ENCODE measurements around the gene NOPCHAP1. TPM values are rescaled to one million over a fixed set of nuclear protein-coding genes. Genes with fewer than 3 reads are reported as not detected.
"Not testable (repeated sequence)": the region's sequence is repeated elsewhere in the genome, so short reads cannot be mapped to it uniquely, and the experiment has no call there.

NOPCHAP1 gene
- total RNA-seq, 1 donor from 2014 or later, result 15.1 TPM

- intact Hi-C loops (cut with micrococcal nuclease), result no loop called here
Measured at GRCh38 chr12:104964167-104964855, 21.8 kb upstream of the NOPCHAP1 start.

DNA sequence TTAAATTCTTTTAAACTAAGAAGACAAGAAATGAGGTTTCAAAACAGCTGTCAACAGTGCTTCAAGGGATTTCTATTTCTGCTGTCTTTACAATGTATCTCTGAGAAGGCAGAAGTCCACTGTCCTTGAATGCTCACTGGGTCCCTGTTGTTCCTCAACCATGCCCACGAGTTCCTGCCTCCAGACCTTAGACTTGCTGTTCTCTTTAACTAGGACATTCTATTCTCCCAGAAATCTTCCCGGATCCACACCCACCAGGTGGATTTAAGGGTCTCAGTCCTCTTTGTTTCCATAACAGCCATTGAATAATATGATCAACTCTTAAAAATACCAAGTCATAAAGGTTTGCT, 21.3 kb upstream of the NOPCHAP1 start:
- intact Hi-C loops (cut with micrococcal nuclease), result no loop called here

GRCh38 chr12:104966677-104967076, 19.4 kb upstream of the NOPCHAP1 start:
- intact Hi-C loops (cut with micrococcal nuclease), result no loop called here

- intact Hi-C loops (cut with micrococcal nuclease), result no loop called here
Measured at GRCh38 chr12:104969343-104969742, 16.8 kb upstream of the NOPCHAP1 start.

DNA sequence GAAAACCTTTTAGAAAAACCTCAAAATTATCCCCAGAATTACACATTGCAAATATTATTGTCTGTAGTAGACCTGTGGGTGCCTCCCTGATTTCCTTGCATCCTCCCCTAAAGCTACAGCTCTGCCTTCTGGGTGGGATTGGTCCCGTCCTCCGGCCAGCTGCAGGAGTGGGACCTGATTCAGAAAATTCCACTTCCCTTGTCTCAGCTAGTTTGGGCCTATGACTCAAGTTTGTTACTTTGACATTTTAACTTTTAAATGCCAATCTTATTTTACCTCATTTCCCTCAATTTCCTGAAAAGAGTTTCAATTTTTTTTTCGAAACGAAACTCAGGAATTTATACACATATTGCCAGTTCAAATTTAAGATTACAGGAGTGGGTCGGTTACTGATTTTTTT, 14.8 kb upstream of the NOPCHAP1 start:
- intact Hi-C loops (cut with micrococcal nuclease), result no loop called here

DNA sequence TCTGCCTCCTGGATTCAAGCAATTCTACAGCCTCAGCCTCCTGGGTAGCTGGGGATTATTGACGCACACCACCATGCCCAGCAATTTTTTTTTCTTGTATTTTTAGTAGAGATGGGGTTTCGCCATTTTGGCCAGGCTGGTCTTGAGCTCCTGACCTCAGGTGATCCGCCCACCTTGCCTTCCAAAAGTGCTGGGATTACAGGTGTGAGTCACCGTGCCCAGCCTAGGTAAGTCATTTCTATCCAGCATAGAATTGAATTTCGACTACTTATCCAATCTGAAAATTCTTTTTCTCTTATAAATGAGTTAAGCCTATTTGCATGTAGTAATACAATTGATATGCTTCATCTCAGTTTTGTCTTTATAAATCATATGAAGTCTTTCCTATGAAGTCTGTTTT, 12.9 kb upstream of the NOPCHAP1 start:
- intact Hi-C loops (cut with micrococcal nuclease), result no loop called here

DNA sequence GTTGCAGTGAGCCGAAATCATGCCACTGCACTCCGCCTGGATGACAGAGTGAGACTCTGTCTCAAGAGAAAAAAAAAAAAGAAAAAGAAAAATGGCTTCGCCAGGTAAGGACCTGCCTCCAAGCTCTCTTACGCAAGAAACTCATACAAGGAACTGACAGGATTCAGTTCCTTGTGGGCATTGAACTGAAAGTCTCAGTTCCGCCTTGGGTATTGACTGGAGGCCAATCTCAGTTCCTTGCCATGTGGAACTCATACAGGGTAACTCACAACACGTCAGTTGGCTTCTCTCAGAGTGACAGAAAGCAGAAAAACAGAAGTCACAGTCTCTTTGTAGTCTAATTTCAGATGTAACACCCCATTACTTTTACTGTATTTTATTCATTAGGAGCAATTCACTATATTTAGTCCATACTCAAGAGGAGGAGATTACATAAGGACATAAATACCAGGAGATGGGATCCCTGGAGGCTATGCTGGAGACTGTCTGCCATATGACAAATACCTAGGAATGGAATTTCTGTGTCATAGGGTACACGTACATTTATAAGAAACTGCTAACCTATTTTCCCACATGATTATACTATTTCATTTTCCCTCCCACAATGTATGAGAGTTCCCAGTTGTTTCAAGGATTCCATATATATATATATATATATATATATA, 11.4 kb upstream of the NOPCHAP1 start:
- intact Hi-C loops (cut with micrococcal nuclease), result no loop called here

DNA sequence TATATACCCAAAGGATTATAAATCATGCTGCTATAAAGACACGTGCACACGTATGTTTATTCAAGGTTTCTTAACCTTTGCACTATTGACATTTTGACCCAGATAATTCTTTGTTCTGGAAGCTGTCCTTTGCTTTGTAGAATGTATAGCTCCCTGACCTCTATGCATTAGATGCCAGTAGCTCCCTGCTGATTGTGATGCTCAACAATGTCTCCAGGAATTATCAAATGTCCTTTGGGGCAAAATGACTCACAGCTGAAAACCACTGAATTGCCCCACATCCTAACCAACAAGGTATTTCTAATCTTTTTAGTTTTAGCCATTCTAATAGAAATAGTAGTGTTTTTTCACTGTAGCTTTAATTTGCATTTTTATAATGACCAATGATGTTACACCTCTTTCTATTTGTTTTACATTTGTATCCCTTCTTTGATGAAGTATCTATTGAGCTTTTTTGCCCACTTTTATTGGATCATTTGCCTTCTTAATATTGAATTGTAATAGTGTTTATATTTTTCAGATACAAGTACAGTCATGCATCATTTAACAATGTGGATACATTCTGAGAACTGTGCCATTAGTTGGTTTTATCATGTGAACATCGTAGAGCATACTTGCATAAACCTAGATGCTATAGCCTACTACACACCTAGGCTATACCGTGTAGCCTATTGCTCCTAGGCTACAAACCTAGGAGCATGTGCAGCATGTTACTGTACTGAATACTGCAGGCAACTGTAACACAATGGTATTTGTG, 10.4 kb upstream of the NOPCHAP1 start:
- intact Hi-C loops (cut with micrococcal nuclease), result no loop called here

GRCh38 chr12:104976703-104977102, 9.4 kb upstream of the NOPCHAP1 start:
- intact Hi-C loops (cut with micrococcal nuclease), result no loop called here

DNA sequence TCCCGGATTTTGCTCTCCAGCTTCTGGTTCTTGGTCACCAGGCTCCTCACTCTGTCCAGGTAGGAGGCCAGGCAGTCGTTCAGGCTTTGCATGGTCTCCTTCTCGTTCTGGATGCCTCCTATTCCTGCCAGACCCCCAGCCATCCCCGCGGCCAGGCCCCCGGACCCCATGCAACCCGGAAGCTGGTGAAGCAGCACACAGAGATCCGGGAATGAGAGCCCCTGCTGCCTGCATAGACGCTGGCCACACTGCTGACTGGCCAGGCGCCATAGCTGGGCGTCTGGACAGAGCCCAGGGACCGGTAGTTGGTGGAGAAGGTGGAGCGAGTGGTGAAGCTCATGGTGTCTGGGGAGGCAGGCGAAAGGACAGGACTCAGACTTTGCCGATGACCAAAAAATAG, 8.4 kb upstream of the NOPCHAP1 start:
- intact Hi-C loops (cut with micrococcal nuclease), result not testable (repeated sequence)

DNA sequence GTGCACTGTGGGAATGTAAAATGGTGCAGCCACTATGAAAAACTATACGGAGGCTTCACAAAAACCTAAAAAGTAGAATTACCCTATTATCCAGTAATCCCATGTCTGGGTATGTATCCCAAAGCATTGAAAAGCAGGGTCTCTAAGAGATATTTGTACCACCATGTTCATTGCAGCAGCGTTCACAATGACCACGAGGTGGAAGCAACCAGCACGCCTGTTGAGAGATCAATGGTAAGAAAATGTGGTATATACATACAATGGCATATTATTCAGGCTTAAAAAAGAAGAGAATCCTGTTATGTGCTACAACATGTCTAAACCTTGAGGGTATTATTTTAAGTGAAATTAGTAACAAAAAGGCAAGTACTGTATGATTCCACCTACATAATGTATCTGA, 910 bp upstream of the NOPCHAP1 start:
- intact Hi-C loops (cut with micrococcal nuclease), result loop anchor here (5.0 kb wide), 3 partner anchors 52 to 683 kb away; partner anchors contain the start of gene EID3

DNA sequence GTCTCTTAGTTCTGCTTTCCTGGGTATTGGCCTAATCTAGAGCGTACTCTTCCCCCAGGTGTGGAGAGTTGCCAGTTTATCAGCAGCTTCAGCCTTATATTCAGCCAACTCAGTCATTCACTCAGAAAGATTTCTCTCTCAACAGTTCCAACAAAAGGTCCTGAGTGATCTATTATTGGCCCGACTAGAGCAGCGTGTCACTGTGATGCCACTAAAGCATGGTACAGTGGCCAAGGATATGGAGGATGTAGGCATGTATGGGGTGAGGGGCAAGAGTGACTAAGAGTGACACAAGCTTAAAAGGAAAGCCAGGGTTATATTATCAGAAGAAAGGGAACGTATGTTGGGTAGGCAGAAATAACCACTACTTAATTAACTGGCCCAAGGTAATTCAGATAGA, 4.8 kb downstream of the NOPCHAP1 start:
- intact Hi-C loops (cut with micrococcal nuclease), result no loop called here

- intact Hi-C loops (cut with micrococcal nuclease), result no loop called here
Measured at GRCh38 chr12:104991565-104992128, 5.5 kb downstream of the NOPCHAP1 start.

DNA sequence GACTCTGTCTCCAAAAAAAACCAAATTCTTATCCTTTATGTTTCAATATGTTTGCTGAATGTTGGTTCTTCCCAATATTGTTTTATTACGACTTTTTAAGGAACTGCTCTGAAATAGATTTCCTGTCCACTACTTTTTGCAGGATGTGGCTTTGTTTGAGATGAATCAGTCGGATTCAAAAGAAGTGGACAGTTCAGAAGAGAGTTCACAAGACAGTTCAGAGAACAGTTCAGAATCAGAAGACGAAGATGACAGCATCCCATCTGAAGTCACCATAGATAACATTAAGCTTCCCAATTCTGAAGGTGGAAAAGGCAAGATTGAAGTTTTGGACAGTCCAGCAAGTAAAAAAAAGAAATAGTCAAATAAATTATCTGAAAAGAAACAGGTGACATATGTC, 8.2 kb downstream of the NOPCHAP1 start:
- intact Hi-C loops (cut with micrococcal nuclease), result no loop called here

- intact Hi-C loops (cut with micrococcal nuclease), result no loop called here
Measured at GRCh38 chr12:104997541-104997940, 11.4 kb downstream of the NOPCHAP1 start.

DNA sequence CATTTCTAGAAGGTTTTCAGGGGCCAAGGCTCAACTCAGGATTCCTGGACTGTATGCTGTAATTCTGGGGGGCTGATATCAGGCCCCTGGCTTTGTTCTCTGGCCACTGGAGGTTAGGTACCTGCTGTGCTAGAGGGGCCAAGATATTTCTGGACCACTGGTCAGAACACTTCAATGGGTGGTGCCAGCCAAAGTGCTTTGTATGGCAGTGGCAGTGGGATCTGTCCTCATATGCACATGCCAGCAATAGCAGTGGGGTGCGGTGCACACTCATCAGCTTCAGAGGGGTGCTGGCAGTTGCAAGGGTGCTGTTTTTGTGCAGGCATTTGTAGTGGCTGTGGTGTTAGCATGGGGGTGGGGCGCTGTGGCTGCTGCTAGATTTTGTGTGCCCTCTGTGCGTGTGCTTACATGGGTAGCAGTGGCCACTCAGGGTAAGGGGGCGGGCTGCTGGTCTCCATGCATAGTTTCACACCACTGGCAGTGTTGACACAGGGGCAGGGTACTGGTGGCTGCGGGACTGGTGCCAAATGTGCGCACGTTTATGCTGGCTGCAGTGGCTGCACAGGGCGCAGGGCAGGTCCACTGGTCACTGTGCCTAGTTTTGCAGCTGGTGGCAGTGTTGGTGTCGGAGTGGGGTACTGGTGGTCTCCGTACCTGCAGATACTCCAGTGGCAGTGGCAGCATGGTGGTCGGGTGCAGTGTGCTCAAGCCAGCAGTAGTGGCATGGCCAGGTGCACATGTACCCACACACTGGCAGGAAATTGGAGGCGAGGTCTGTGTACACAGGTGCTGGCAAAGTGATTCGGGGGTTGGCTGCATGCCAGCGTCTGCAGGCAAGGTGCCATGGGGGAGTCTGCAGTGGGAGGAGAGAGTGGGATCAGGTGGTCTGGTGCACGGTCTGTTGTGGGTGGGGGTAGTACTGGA, 12.6 kb downstream of the NOPCHAP1 start:
- intact Hi-C loops (cut with micrococcal nuclease), result no loop called here

DNA sequence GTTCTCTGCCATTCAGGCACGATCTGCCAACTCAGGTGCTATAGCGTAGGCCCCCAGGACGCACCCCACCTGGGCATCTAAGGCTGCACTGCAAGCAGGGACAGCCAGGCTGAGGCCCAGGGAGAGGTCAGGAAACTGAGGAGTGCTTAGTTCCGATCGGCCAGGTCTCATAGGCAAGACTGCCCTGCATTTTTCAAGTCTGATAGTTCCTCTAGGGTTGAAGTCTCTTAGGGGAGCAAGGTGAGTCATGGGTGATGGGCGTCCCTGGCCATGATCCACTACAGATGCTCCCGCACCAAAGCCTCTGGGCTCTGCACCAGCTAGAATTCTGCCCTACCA, 13.2 kb downstream of the NOPCHAP1 start:
- intact Hi-C loops (cut with micrococcal nuclease), result no loop called here

GRCh38 chr12:105001476-105001875, 15.4 kb downstream of the NOPCHAP1 start:
- intact Hi-C loops (cut with micrococcal nuclease), result no loop called here

DNA sequence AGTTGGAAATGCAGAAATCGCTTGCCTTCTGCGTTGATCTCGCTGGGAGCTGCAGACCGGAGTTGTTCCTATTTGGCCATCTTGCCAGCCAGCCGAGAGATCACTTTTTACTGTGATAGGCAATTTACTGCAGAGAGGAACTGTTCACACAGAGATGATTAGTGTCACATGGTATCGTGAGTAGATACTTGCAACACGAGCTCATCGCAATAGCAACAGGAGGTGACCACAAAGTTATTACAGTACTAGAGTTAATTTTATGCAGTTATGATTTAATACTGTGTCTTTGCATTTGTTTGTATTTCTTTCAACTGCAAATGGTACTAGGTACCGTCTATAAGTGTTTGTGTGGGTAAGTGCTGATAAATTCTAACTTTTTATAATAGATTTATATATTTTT, 27.8 kb downstream of the NOPCHAP1 start:
- intact Hi-C loops (cut with micrococcal nuclease), result no loop called here

DNA sequence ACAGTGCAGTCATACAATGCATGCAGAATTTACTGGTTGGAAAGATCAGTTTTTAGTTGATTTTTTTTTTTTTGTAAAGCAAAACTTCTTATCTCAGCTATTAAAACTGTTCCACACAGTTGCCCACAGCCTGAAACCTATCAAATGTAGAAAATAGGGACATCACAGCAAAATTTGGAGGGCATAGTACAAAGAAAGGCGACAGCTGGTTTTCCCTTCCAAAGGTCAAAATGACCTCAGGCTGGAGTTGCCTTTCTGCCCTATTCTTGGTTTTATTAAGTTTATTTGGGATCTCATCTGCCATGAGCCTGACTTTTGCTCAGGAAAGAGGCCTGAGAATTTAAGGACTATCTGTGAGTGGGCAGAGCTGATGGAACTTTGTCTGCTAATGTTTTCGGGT, 28.5 kb downstream of the NOPCHAP1 start:
- intact Hi-C loops (cut with micrococcal nuclease), result no loop called here

- intact Hi-C loops (cut with micrococcal nuclease), result no loop called here
Measured at GRCh38 chr12:105015543-105015942, 29.4 kb downstream of the NOPCHAP1 start.
